Measurements from ENCODE around the gene UBXN7. TPM values are rescaled to one million over a fixed set of nuclear protein-coding genes. Genes with fewer than 3 reads are reported as not detected.
"Not testable (repeated sequence)": the region's sequence is repeated elsewhere in the genome, so short reads cannot be mapped to it uniquely, and the experiment has no call there.

Gene UBXN7
- total and polyA plus RNA-seq, 2 of the 8 experiments (the other 6 are each of a cell fraction or from before 2014, with no cell fraction given), result 18.5 to 109 TPM

GRCh38 chr3:196386034-196386433 lies 46.2 kb downstream of the UBXN7 start:
- H2BK12ac ChIP-seq (ENCODE audit: low read depth, low read length); H3K27ac ChIP-seq (ENCODE audit: low read depth, low read length); H3K4ac ChIP-seq (replicated peaks; ENCODE audit: insufficient read length, low read depth, low read length); H4K8ac ChIP-seq (ENCODE audit: extremely low read depth, insufficient read depth, low read length); H4K5ac ChIP-seq (ENCODE audit: insufficient read length, low read depth, low read length); H2BK5ac ChIP-seq (ENCODE audit: low read depth, low read length); H3K23ac ChIP-seq (ENCODE audit: insufficient read length); H3K27me3 ChIP-seq (replicated peaks in 1 of 4; ENCODE audit: control insufficient read depth in 3 of 4, extremely low read depth in 1 of 4, insufficient read depth in 3 of 4, low read length in 3 of 4); H3K79me1 ChIP-seq (ENCODE audit: low read depth, low read length); H4K91ac ChIP-seq (replicated peaks; ENCODE audit: insufficient read length, low read length); H3K23me2 ChIP-seq (ENCODE audit: low read depth, low read length); DNase-seq (ENCODE audit: low read depth in 1 of 2, low spot score in 2 of 2); H3K9ac ChIP-seq (replicated peaks in 1 of 4; ENCODE audit: extremely low read depth in 1 of 4, low read depth in 3 of 4, low read length in 3 of 4); H3K4me1 ChIP-seq (replicated peaks in 1 of 4; ENCODE audit: control insufficient read depth in 3 of 4, insufficient read depth in 4 of 4, low read length in 3 of 4); FAIRE-seq; H2BK120ac ChIP-seq (replicated peaks; ENCODE audit: low read depth, low read length); H3K56ac ChIP-seq (replicated peaks; ENCODE audit: insufficient read length, low read depth, low read length); H3K14ac ChIP-seq (ENCODE audit: insufficient read length); H3K18ac ChIP-seq (ENCODE audit: extremely low read depth, low read length); POLR2A ChIA-PET (ENCODE audit: partially characterized antibody); CTCF ChIA-PET (ENCODE audit: partially characterized antibody); H2BK20ac ChIP-seq (ENCODE audit: low read length); H2BK15ac ChIP-seq (ENCODE audit: low read length); H4K20me1 ChIP-seq (replicated peaks in 1 of 2; ENCODE audit: control insufficient read depth in 1 of 2, insufficient read depth in 2 of 2, low read length in 2 of 2); H3K4me2 ChIP-seq (ENCODE audit: insufficient read depth in 1 of 2, low read depth in 2 of 2, low read length in 2 of 2); H2AFZ ChIP-seq (ENCODE audit: low read length); H2AK5ac ChIP-seq (ENCODE audit: low read depth, low read length); H3K4me3 ChIP-seq (ENCODE audit: extremely low read depth in 1 of 4, insufficient read depth in 2 of 4, low read depth in 3 of 4, low read length in 4 of 4): not testable (repeated sequence)
- Histone ChIP-seq H3K36me3 (ENCODE audit: control insufficient read depth in 2 of 4, insufficient read depth in 4 of 4, low read length in 3 of 4) (peaks cover 5 to 46% (median 21%) of the 10 kb centered on the region in 4 experiments; a peak in 6 of 8 replicates), H3K9me3 (ENCODE audit: insufficient read depth in 2 of 2, low read depth in 1 of 2, low read length in 1 of 2) (peaks cover 4 to 14% of the 10 kb centered on the region in 2 experiments), H3K79me2 (ENCODE audit: control insufficient read depth in 1 of 2, insufficient read depth in 2 of 2, low read length in 2 of 2) (peaks cover 0 to 12% of the 10 kb centered on the region in 2 experiments; a peak in 2 of 4 replicates)
- 95% methylated on average over 6 of the region's 6 CpGs; no CpG with 5 or more reads in 1 of the 2 experiments for WGBS, 2 experiments (ENCODE audit: extremely low coverage in 1 of 2, insufficient coverage in 1 of 2, insufficient read length in 1 of 2, insufficient replicate concordance in 2 of 2, low coverage in 1 of 2, low lambda C conversion rate in 2 of 2, missing lambda C conversion rate in 1 of 2)

GRCh38 chr3:196385446-196385845 lies 46.8 kb downstream of the UBXN7 start:
- H2BK15ac ChIP-seq (ENCODE audit: low read length); H4K8ac ChIP-seq (ENCODE audit: extremely low read depth, insufficient read depth, low read length); H3K4me3 ChIP-seq (ENCODE audit: extremely low read depth in 1 of 4, insufficient read depth in 2 of 4, low read depth in 3 of 4, low read length in 4 of 4); H3K27ac ChIP-seq (ENCODE audit: low read depth, low read length); H2AK5ac ChIP-seq (ENCODE audit: low read depth, low read length); H2AFZ ChIP-seq (ENCODE audit: low read length); H4K5ac ChIP-seq (ENCODE audit: insufficient read length, low read depth, low read length); H3K27me3 ChIP-seq (replicated peaks in 1 of 4; ENCODE audit: control insufficient read depth in 3 of 4, extremely low read depth in 1 of 4, insufficient read depth in 3 of 4, low read length in 3 of 4); H3K23ac ChIP-seq (ENCODE audit: insufficient read length); DNase-seq (ENCODE audit: low read depth in 1 of 2, low spot score in 2 of 2); H2BK12ac ChIP-seq (ENCODE audit: low read depth, low read length); H3K18ac ChIP-seq (ENCODE audit: extremely low read depth, low read length); H3K4me1 ChIP-seq (replicated peaks in 1 of 4; ENCODE audit: control insufficient read depth in 3 of 4, insufficient read depth in 4 of 4, low read length in 3 of 4); H3K4ac ChIP-seq (replicated peaks; ENCODE audit: insufficient read length, low read depth, low read length); H3K79me1 ChIP-seq (ENCODE audit: low read depth, low read length); FAIRE-seq; H3K4me2 ChIP-seq (ENCODE audit: insufficient read depth in 1 of 2, low read depth in 2 of 2, low read length in 2 of 2); H3K9ac ChIP-seq (replicated peaks in 1 of 4; ENCODE audit: extremely low read depth in 1 of 4, low read depth in 3 of 4, low read length in 3 of 4); H3K23me2 ChIP-seq (ENCODE audit: low read depth, low read length); H4K91ac ChIP-seq (replicated peaks; ENCODE audit: insufficient read length, low read length); H4K20me1 ChIP-seq (replicated peaks in 1 of 2; ENCODE audit: control insufficient read depth in 1 of 2, insufficient read depth in 2 of 2, low read length in 2 of 2); POLR2A ChIA-PET (ENCODE audit: partially characterized antibody); H3K14ac ChIP-seq (ENCODE audit: insufficient read length); H2BK120ac ChIP-seq (replicated peaks; ENCODE audit: low read depth, low read length); H2BK5ac ChIP-seq (ENCODE audit: low read depth, low read length); H2BK20ac ChIP-seq (ENCODE audit: low read length); H3K56ac ChIP-seq (replicated peaks; ENCODE audit: insufficient read length, low read depth, low read length); CTCF ChIA-PET (ENCODE audit: partially characterized antibody): not testable (repeated sequence)
- Histone ChIP-seq H3K9me3 (ENCODE audit: insufficient read depth in 2 of 2, low read depth in 1 of 2, low read length in 1 of 2) (peaks cover 4 to 14% of the 10 kb centered on the region in 2 experiments), H3K79me2 (ENCODE audit: control insufficient read depth in 1 of 2, insufficient read depth in 2 of 2, low read length in 2 of 2) (peaks cover 0 to 12% of the 10 kb centered on the region in 2 experiments; a peak in 2 of 4 replicates), H3K36me3 (ENCODE audit: control insufficient read depth in 2 of 4, insufficient read depth in 4 of 4, low read length in 3 of 4) (peaks cover 5 to 44% (median 19%) of the 10 kb centered on the region in 4 experiments; a peak in 6 of 8 replicates)
- 92% methylated on average over 9 of the region's 25 CpGs; no CpG with 5 or more reads in 1 of the 2 experiments for WGBS, 2 experiments (ENCODE audit: extremely low coverage in 1 of 2, insufficient coverage in 1 of 2, insufficient read length in 1 of 2, insufficient replicate concordance in 2 of 2, low coverage in 1 of 2, low lambda C conversion rate in 2 of 2, missing lambda C conversion rate in 1 of 2)

Data from H1 (cell line).